Astrocyte (in vitro differentiated cells and primary cell): ENCODE data around the gene PSME4. TPM values are rescaled to one million over a fixed set of nuclear protein-coding genes. Genes with fewer than 3 reads are reported as not detected.

Experiments used
- DNase-seq: peaks from one replicate; pipeline ENCODE4 v3.0.0-alpha.2; 2010; ENCODE audit warnings: low read depth
- FAIRE-seq: peaks from 2 replicates; lab custom pipeline; 2011; peaks lifted over from hg19 to GRCh38; lab: Jason Lieb, UNC
- H2AFZ ChIP-seq: 2 replicates; pipeline ENCODE4 v1.6.0; 2012; ENCODE audit warnings: low read depth, low read length, inconsistent platforms
- H3K27ac ChIP-seq: 2 replicates; pipeline ENCODE4 v1.5.1; 2011; ENCODE audit warnings: low read depth, low read length, inconsistent platforms
- H3K27me3 ChIP-seq: 2 replicates; pipeline ENCODE4 v1.6.0; 2011; ENCODE audit warnings: low read length, inconsistent platforms; ENCODE audit not compliant: insufficient read depth
- H3K36me3 ChIP-seq: 2 replicates; pipeline ENCODE4 v1.5.1; 2011; ENCODE audit warnings: low read length, inconsistent platforms; ENCODE audit not compliant: insufficient read depth
- H3K4me1 ChIP-seq: 2 replicates; pipeline ENCODE4 v1.5.1; 2011; ENCODE audit warnings: low read length, inconsistent platforms; ENCODE audit not compliant: insufficient read depth
- H3K4me2 ChIP-seq: 2 replicates; pipeline ENCODE4 v1.6.0; 2012; ENCODE audit warnings: low read length, inconsistent platforms
- H3K4me3 ChIP-seq: 2 replicates; pipeline ENCODE4 v1.5.1; 2011; ENCODE audit warnings: low read depth, mild to moderate bottlenecking, low read length, inconsistent platforms; ENCODE audit not compliant: insufficient read depth
- H3K79me2 ChIP-seq: 2 replicates; pipeline ENCODE4 v1.6.0; 2012; ENCODE audit warnings: mild to moderate bottlenecking, low read length, inconsistent platforms; ENCODE audit not compliant: insufficient read depth
- H3K9ac ChIP-seq: 2 replicates; pipeline ENCODE4 v1.6.0; 2012; ENCODE audit warnings: mild to moderate bottlenecking, low read length, inconsistent platforms
- H3K9me3 ChIP-seq: 2 replicates; pipeline ENCODE4 v1.5.1; 2012; ENCODE audit warnings: low read depth, mild to moderate bottlenecking, low read length, inconsistent platforms; ENCODE audit not compliant: insufficient read depth
- H4K20me1 ChIP-seq: 2 replicates; pipeline ENCODE4 v1.6.0; 2012; ENCODE audit warnings: low read length, inconsistent platforms; ENCODE audit not compliant: insufficient read depth
- H3K27ac Mint-ChIP-seq: one replicate; pipeline ENCODE4 v1.8.0; 2021; ENCODE audit warnings: mild to moderate bottlenecking, mixed read lengths; ENCODE audit not compliant: unreplicated experiment
- H3K27me3 Mint-ChIP-seq: one replicate; pipeline ENCODE4 v1.8.0; 2021; ENCODE audit warnings: low read depth, mixed read lengths; ENCODE audit not compliant: unreplicated experiment
- H3K36me3 Mint-ChIP-seq: one replicate; pipeline ENCODE4 v1.8.0; 2021; ENCODE audit warnings: low read depth, mixed read lengths; ENCODE audit not compliant: unreplicated experiment
- H3K4me1 Mint-ChIP-seq: one replicate; pipeline ENCODE4 v1.8.0; 2021; ENCODE audit warnings: low read depth, mixed read lengths; ENCODE audit not compliant: unreplicated experiment
- H3K4me3 Mint-ChIP-seq: one replicate; pipeline ENCODE4 v1.8.0; 2021; ENCODE audit warnings: mild to moderate bottlenecking, moderate library complexity, mixed read lengths; ENCODE audit not compliant: unreplicated experiment
- H3K9me3 Mint-ChIP-seq: one replicate; pipeline ENCODE4 v1.8.0; 2021; ENCODE audit warnings: mild to moderate bottlenecking, mixed read lengths; ENCODE audit not compliant: unreplicated experiment
- CTCF ChIP-seq: IDR thresholded peaks from 2 replicates; pipeline ENCODE4 v1.5.1; 2011; ENCODE audit warnings: low read depth, mild to moderate bottlenecking, inconsistent platforms, low read length, moderate library complexity; ENCODE audit not compliant: insufficient read depth
- EZH2 ChIP-seq: IDR thresholded peaks from 2 replicates; pipeline ENCODE4 v1.6.1; 2012; ENCODE audit warnings: mild to moderate bottlenecking, low read length, inconsistent platforms; ENCODE audit not compliant: insufficient read depth
- total RNA-seq: library from RNA; stranded (reverse); gene quantifications from 2 replicates; pipeline ENCODE4 v1.2.1, GENCODE V29; 2021

Gene PSME4
- total RNA-seq, 1 donor from 2014 or later: 110 TPM

GRCh38 chr2:53960476-53960875 is 10.3 kb downstream of the PSME4 start:
- TF ChIP-seq CTCF: no peak
- no peak for TF ChIP-seq EZH2

GRCh38 chr2:53958443-53958842 is 12.3 kb downstream of the PSME4 start:
- Mint-ChIP-seq H3K4me3 (no peak overlapping the region), H3K9me3 (no peaks in the 10 kb centered on the region), H3K36me3 (no peaks in the 10 kb centered on the region), H3K27ac (no peak overlapping the region), H3K4me1 (peaks cover 31% of the 10 kb centered on the region), H3K27me3 (no peaks in the 10 kb centered on the region)
- no peak overlapping the region for H3K4me2 ChIP-seq
- H3K4me3 ChIP-seq: no peak overlapping the region
- H3K79me2 ChIP-seq: peaks cover 98% of the 10 kb centered on the region
- no peaks in the 10 kb centered on the region for H3K9me3 ChIP-seq
- no peaks in the 10 kb centered on the region for H3K27me3 ChIP-seq
- H3K4me1 ChIP-seq: peaks cover 4% of the 10 kb centered on the region
- no peak overlapping the region for H2AFZ ChIP-seq
- no peak for FAIRE-seq
- DNase-seq: no peak
- TF ChIP-seq CTCF (no peak), EZH2 (no peak)
- H4K20me1 ChIP-seq: peaks cover 83% of the 10 kb centered on the region
- no peaks in the 10 kb centered on the region for H3K36me3 ChIP-seq
- no peak overlapping the region for H3K9ac ChIP-seq
- no peak overlapping the region for H3K27ac ChIP-seq

More at GRCh38 chr2:53960476-53960875, 10.3 kb downstream of the PSME4 start:
- H3K36me3 ChIP-seq: no peaks in the 10 kb centered on the region
- Mint-ChIP-seq H3K9me3 (no peaks in the 10 kb centered on the region), H3K4me1 (peaks cover 43% of the 10 kb centered on the region), H3K27me3 (no peaks in the 10 kb centered on the region), H3K36me3 (no peaks in the 10 kb centered on the region), H3K4me3 (no peak overlapping the region), H3K27ac (peak overlapping the region; percentile 90)
- H2AFZ ChIP-seq: no peak overlapping the region
- H3K9ac ChIP-seq: no peak overlapping the region
- peaks cover 82% of the 10 kb centered on the region for H4K20me1 ChIP-seq
- H3K4me3 ChIP-seq: no peak overlapping the region
- H3K27ac ChIP-seq: no peak overlapping the region
- DNase-seq: no peak
- peaks cover 99% of the 10 kb centered on the region for H3K79me2 ChIP-seq
- no peaks in the 10 kb centered on the region for H3K9me3 ChIP-seq
- H3K4me2 ChIP-seq: no peak overlapping the region
- no peaks in the 10 kb centered on the region for H3K27me3 ChIP-seq
- H3K4me1 ChIP-seq: peaks cover 7% of the 10 kb centered on the region
- FAIRE-seq: no peak

- Histone ChIP-seq H3K27me3 (no peaks in the 10 kb centered on the region), H3K27ac (no peak overlapping the region), H2AFZ (no peak overlapping the region), H3K4me3 (no peak overlapping the region), H3K9ac (no peak overlapping the region), H3K4me1 (peaks cover 4% of the 10 kb centered on the region), H3K79me2 (peaks cover 98% of the 10 kb centered on the region), H4K20me1 (peaks cover 82% of the 10 kb centered on the region), H3K4me2 (no peak overlapping the region), H3K36me3 (peaks cover 9% of the 10 kb centered on the region), H3K9me3 (no peaks in the 10 kb centered on the region)
- H3K9me3 Mint-ChIP-seq: no peaks in the 10 kb centered on the region
- TF ChIP-seq CTCF: no peak
- TF ChIP-seq EZH2: no peak
- no peak overlapping the region for H3K27ac Mint-ChIP-seq
- H3K4me3 Mint-ChIP-seq: no peak overlapping the region
- no peak for DNase-seq
- no peaks in the 10 kb centered on the region for H3K27me3 Mint-ChIP-seq
- FAIRE-seq: no peak
- peaks cover 19% of the 10 kb centered on the region for H3K4me1 Mint-ChIP-seq
- H3K36me3 Mint-ChIP-seq: peaks cover 2% of the 10 kb centered on the region
Observed at GRCh38 chr2:53952519-53952918, 18.3 kb downstream of the PSME4 start.
